ENCODE results near the gene ANKRD44.

ANKRD44 gene

GRCh38 chr2:197236159-197236558 lies 74.4 kb downstream of the ANKRD44 start:
- DNase-seq = no peak

- no peak for DNase-seq
Measured at GRCh38 chr2:197235711-197236110, 74.9 kb downstream of the ANKRD44 start.

GRCh38 chr2:197234671-197235191 lies 75.8 kb downstream of the ANKRD44 start:
- no peak for DNase-seq

GRCh38 chr2:197233473-197233872 lies 77.1 kb downstream of the ANKRD44 start:
- DNase-seq = no peak

- no peak for DNase-seq
Measured at GRCh38 chr2:197232010-197232409, 78.6 kb downstream of the ANKRD44 start.

GRCh38 chr2:197229509-197230443 lies 80.8 kb downstream of the ANKRD44 start:
- DNase-seq = no peak

- DNase-seq = no peak
Measured at GRCh38 chr2:197223451-197223850, 87.1 kb downstream of the ANKRD44 start.

- no peak for DNase-seq
Measured at GRCh38 chr2:197219636-197220035, 90.9 kb downstream of the ANKRD44 start.

- no peak for DNase-seq
Measured at GRCh38 chr2:197217541-197217940, 93.0 kb downstream of the ANKRD44 start.

- no peak for DNase-seq
Measured at GRCh38 chr2:197216361-197216979, 94.1 kb downstream of the ANKRD44 start.

GRCh38 chr2:197215748-197216360 lies 94.7 kb downstream of the ANKRD44 start:
- DNase-seq = no peak

GRCh38 chr2:197212344-197213262 lies 98.0 kb downstream of the ANKRD44 start:
- DNase-seq = no peak

GRCh38 chr2:197211881-197212342 lies 98.7 kb downstream of the ANKRD44 start:
- no peak for DNase-seq

- no peak for DNase-seq
Measured at GRCh38 chr2:197210430-197210829, 100.2 kb downstream of the ANKRD44 start.

GRCh38 chr2:197209742-197210408 lies 100.7 kb downstream of the ANKRD44 start:
- peak; percentile 81 for DNase-seq

- DNase-seq = no peak
Measured at GRCh38 chr2:197209246-197209645, 101.3 kb downstream of the ANKRD44 start.

GRCh38 chr2:197208841-197209240 lies 101.7 kb downstream of the ANKRD44 start:
- no peak for DNase-seq

- DNase-seq = no peak
Measured at GRCh38 chr2:197208024-197208423, 102.6 kb downstream of the ANKRD44 start.

- no peak for DNase-seq
Measured at GRCh38 chr2:197207598-197207997, 103.0 kb downstream of the ANKRD44 start.

GRCh38 chr2:197207106-197207505 lies 103.5 kb downstream of the ANKRD44 start:
- no peak for DNase-seq

GRCh38 chr2:197205585-197206215 lies 104.9 kb downstream of the ANKRD44 start:
- peak; percentile 71 for DNase-seq

Measured in activated CD8-positive, alpha-beta memory T cell treated with anti-CD3 and anti-CD28 coated beads, Interleukin-2, amount 50 U/mL, for 48 hours (primary cell).